WTC11 (cell line): ENCODE measurements around the gene RBMS2. TPM values are rescaled to one million over a fixed set of nuclear protein-coding genes. Genes with fewer than 3 reads are reported as not detected.
"Not testable (repeated sequence)": the region's sequence is repeated elsewhere in the genome, so short reads cannot be mapped to it uniquely, and the experiment has no call there.

Source experiments
- ATAC-seq: fragments of 200-7000 bp; cut with Tn5 transposase; 2 replicates; pipeline ENCODE4 v1.10.0; 2021; ENCODE audit warnings: mild to moderate bottlenecking, moderate library complexity
- CTCF ChIA-PET: fragments of 300-600 bp; sonication (Branson Sonifier 250); formaldehyde crosslinking; loops from one replicate; lab custom pipeline; 2021; ENCODE audit warnings: antibody characterized with exemption; lab: Charles Lee
- POLR2A ChIA-PET: fragments of 350-600 bp; sonication (Branson Sonifier 250); formaldehyde crosslinking; loops from one replicate; lab custom pipeline; 2021; ENCODE audit warnings: antibody characterized with exemption; lab: Charles Lee
- DNase-seq: peaks from one replicate; pipeline ENCODE4 v3.0.0; 2021; ENCODE audit warnings: low spot score
- H3K27ac Mint-ChIP-seq: 2 replicates; pipeline ENCODE4 v1.8.0; 2021; ENCODE audit warnings: mixed read lengths
- H3K27me3 Mint-ChIP-seq: 2 replicates; pipeline ENCODE4 v1.8.0; 2021; ENCODE audit warnings: low read depth, mild to moderate bottlenecking, moderate library complexity, mixed read lengths
- H3K36me3 Mint-ChIP-seq: 2 replicates; pipeline ENCODE4 v1.8.0; 2021; ENCODE audit warnings: mixed read lengths
- H3K4me1 Mint-ChIP-seq: 2 replicates; pipeline ENCODE4 v1.8.0; 2022; ENCODE audit warnings: mixed read lengths
- H3K4me3 Mint-ChIP-seq: 2 replicates; pipeline ENCODE4 v1.8.0; 2021; ENCODE audit warnings: mild to moderate bottlenecking, moderate library complexity, mixed read lengths
- H3K9me3 Mint-ChIP-seq: 2 replicates; pipeline ENCODE4 v1.8.0; 2021; ENCODE audit warnings: mixed read lengths
- CBFB ChIP-seq: sonication (generic); formaldehyde crosslinking; IDR thresholded peaks from 2 replicates; pipeline ENCODE4 v1.8.1; 2022; ENCODE audit warnings: mild to moderate bottlenecking, low read depth, missing genetic modification reagents
- ETV6 ChIP-seq: sonication (generic); formaldehyde crosslinking; IDR thresholded peaks from 2 replicates; pipeline ENCODE4 v1.8.1; 2022; ENCODE audit warnings: mild to moderate bottlenecking, missing genetic modification reagents
- FOXJ3 ChIP-seq: sonication (generic); formaldehyde crosslinking; IDR thresholded peaks from 2 replicates; pipeline ENCODE4 v1.9.0; 2021; ENCODE audit warnings: missing genetic modification reagents, mild to moderate bottlenecking, borderline replicate concordance
- GABPB1 ChIP-seq: sonication (generic); formaldehyde crosslinking; IDR thresholded peaks from 2 replicates; pipeline ENCODE4 v1.8.1; 2023; ENCODE audit warnings: mild to moderate bottlenecking, missing genetic modification reagents
- HMGA2 ChIP-seq: fragments of 250-450 bp; sonication (Bioruptor Pico); IDR thresholded peaks from 2 replicates; pipeline ENCODE4 v1.4.0; 2021; ENCODE audit warnings: mild to moderate bottlenecking, moderate library complexity
- MXD4 ChIP-seq: fragments of 250-450 bp; sonication (Bioruptor Pico); IDR thresholded peaks from 2 replicates; pipeline ENCODE4 v1.8.0; 2021; ENCODE audit warnings: mild to moderate bottlenecking, moderate library complexity, borderline replicate concordance
- NR1H2 ChIP-seq: sonication (generic); formaldehyde crosslinking; IDR thresholded peaks from 2 replicates; pipeline ENCODE4 v1.9.0; 2021; ENCODE audit warnings: mild to moderate bottlenecking, moderate library complexity, missing genetic modification reagents
- SMAD3 ChIP-seq: sonication (generic); formaldehyde crosslinking; IDR thresholded peaks from 2 replicates; pipeline ENCODE4 v1.8.0; 2022; ENCODE audit warnings: missing genetic modification reagents, mild to moderate bottlenecking, borderline replicate concordance
- ZNF219 ChIP-seq: sonication (generic); formaldehyde crosslinking; IDR thresholded peaks from 2 replicates; pipeline ENCODE4 v1.8.0; 2023; ENCODE audit warnings: missing genetic modification reagents, mild to moderate bottlenecking, borderline replicate concordance
- ZNF317 ChIP-seq: sonication (generic); formaldehyde crosslinking; IDR thresholded peaks from 2 replicates; pipeline ENCODE4 v1.8.1; 2023; ENCODE audit warnings: low read depth, mild to moderate bottlenecking, moderate library complexity, missing genetic modification reagents, borderline replicate concordance
- total RNA-seq: library from RNA; stranded (reverse); gene quantifications from 3 replicates; pipeline ENCODE4 v1.2.3, GENCODE V29; 2021
- TF ChIP-seq, protein P1 (sequence below): fragments of 250-450 bp; sonication (Bioruptor Pico); IDR thresholded peaks from 2 replicates; pipeline ENCODE4 v1.9.0; 2021; ENCODE audit warnings: mild to moderate bottlenecking
- TF ChIP-seq, protein P2 (sequence below): sonication (generic); formaldehyde crosslinking; IDR thresholded peaks from 2 replicates; pipeline ENCODE4 v1.8.0; 2022; ENCODE audit warnings: mild to moderate bottlenecking, missing genetic modification reagents
- TF ChIP-seq, protein P3 (sequence below): sonication (generic); formaldehyde crosslinking; IDR thresholded peaks from 2 replicates; pipeline ENCODE4 v1.8.1; 2023; ENCODE audit warnings: mild to moderate bottlenecking, missing genetic modification reagents, borderline replicate concordance
- TF ChIP-seq, protein P4 (sequence below): fragments of 250-450 bp; sonication (Bioruptor Pico); IDR thresholded peaks from 2 replicates; pipeline ENCODE4 v1.9.0; 2021; ENCODE audit warnings: mild to moderate bottlenecking
- TF ChIP-seq, protein P5 (sequence below): fragments of 250-450 bp; sonication (Bioruptor Pico); IDR thresholded peaks from 2 replicates; pipeline ENCODE4 v2.1.2; 2022; ENCODE audit warnings: mild to moderate bottlenecking, moderate library complexity
- TF ChIP-seq, protein P6 (sequence below): sonication (generic); formaldehyde crosslinking; IDR thresholded peaks from 2 replicates; pipeline ENCODE4 v1.8.0; 2022; ENCODE audit warnings: mild to moderate bottlenecking, missing genetic modification reagents
- TF ChIP-seq, protein P7 (sequence below): fragments of 250-450 bp; sonication (Bioruptor Pico); IDR thresholded peaks from 2 replicates; pipeline ENCODE4 v1.8.0; 2021; ENCODE audit warnings: mild to moderate bottlenecking
- TF ChIP-seq, protein P8 (sequence below): sonication (generic); formaldehyde crosslinking; IDR thresholded peaks from 2 replicates; pipeline ENCODE4 v1.8.1; 2023; ENCODE audit warnings: mild to moderate bottlenecking, missing genetic modification reagents

RBMS2 gene
- total RNA-seq, 1 experiment from 2014 or later, result 16.7 TPM

DNA sequence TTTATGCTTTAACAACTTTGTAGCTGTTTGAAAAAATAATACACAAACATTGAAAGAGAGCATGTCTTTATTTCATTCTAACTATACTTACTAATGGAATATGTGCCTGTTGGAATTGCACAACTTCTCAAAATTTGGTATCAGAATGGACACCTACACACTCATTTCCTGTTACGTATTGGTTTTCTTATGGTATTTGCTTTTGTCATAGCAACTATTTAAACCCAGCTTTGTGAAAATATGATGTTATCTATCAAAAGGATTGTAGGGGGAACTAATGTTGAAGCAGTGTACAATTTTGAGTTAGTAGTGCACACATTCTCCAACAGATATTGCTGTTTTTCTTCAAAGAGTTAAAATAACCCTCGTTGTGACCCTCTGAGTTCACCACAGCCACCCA lies 52.6 kb downstream of the RBMS2 start:
- H3K27ac Mint-ChIP-seq, result no peak overlapping the region
- H3K4me3 Mint-ChIP-seq, result no peak overlapping the region
- TF ChIP-seq GABPB1 (CRISPR knock-in tag) (no peak), ZNF317 (no peak), ZNF219 (CRISPR knock-in tag) (no peak), ETV6 (CRISPR knock-in tag) (no peak), SMAD3 (CRISPR knock-in tag) (no peak), NR1H2 (CRISPR knock-in tag) (no peak)
- TF ChIP-seq, protein P1, sequence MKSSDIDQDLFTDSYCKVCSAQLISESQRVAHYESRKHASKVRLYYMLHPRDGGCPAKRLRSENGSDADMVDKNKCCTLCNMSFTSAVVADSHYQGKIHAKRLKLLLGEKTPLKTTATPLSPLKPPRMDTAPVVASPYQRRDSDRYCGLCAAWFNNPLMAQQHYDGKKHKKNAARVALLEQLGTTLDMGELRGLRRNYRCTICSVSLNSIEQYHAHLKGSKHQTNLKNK (CRISPR knock-in tag), result no peak
- TF ChIP-seq, protein P2, sequence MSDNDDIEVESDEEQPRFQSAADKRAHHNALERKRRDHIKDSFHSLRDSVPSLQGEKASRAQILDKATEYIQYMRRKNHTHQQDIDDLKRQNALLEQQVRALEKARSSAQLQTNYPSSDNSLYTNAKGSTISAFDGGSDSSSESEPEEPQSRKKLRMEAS (CRISPR knock-in tag), result no peak
- TF ChIP-seq, protein P3, sequence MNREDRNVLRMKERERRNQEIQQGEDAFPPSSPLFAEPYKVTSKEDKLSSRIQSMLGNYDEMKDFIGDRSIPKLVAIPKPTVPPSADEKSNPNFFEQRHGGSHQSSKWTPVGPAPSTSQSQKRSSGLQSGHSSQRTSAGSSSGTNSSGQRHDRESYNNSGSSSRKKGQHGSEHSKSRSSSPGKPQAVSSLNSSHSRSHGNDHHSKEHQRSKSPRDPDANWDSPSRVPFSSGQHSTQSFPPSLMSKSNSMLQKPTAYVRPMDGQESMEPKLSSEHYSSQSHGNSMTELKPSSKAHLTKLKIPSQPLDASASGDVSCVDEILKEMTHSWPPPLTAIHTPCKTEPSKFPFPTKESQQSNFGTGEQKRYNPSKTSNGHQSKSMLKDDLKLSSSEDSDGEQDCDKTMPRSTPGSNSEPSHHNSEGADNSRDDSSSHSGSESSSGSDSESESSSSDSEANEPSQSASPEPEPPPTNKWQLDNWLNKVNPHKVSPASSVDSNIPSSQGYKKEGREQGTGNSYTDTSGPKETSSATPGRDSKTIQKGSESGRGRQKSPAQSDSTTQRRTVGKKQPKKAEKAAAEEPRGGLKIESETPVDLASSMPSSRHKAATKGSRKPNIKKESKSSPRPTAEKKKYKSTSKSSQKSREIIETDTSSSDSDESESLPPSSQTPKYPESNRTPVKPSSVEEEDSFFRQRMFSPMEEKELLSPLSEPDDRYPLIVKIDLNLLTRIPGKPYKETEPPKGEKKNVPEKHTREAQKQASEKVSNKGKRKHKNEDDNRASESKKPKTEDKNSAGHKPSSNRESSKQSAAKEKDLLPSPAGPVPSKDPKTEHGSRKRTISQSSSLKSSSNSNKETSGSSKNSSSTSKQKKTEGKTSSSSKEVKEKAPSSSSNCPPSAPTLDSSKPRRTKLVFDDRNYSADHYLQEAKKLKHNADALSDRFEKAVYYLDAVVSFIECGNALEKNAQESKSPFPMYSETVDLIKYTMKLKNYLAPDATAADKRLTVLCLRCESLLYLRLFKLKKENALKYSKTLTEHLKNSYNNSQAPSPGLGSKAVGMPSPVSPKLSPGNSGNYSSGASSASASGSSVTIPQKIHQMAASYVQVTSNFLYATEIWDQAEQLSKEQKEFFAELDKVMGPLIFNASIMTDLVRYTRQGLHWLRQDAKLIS (CRISPR knock-in tag), result no peak
- TF ChIP-seq, protein P4, sequence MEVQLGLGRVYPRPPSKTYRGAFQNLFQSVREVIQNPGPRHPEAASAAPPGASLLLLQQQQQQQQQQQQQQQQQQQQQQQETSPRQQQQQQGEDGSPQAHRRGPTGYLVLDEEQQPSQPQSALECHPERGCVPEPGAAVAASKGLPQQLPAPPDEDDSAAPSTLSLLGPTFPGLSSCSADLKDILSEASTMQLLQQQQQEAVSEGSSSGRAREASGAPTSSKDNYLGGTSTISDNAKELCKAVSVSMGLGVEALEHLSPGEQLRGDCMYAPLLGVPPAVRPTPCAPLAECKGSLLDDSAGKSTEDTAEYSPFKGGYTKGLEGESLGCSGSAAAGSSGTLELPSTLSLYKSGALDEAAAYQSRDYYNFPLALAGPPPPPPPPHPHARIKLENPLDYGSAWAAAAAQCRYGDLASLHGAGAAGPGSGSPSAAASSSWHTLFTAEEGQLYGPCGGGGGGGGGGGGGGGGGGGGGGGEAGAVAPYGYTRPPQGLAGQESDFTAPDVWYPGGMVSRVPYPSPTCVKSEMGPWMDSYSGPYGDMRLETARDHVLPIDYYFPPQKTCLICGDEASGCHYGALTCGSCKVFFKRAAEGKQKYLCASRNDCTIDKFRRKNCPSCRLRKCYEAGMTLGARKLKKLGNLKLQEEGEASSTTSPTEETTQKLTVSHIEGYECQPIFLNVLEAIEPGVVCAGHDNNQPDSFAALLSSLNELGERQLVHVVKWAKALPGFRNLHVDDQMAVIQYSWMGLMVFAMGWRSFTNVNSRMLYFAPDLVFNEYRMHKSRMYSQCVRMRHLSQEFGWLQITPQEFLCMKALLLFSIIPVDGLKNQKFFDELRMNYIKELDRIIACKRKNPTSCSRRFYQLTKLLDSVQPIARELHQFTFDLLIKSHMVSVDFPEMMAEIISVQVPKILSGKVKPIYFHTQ (CRISPR knock-in tag), result no peak
- TF ChIP-seq, protein P5, sequence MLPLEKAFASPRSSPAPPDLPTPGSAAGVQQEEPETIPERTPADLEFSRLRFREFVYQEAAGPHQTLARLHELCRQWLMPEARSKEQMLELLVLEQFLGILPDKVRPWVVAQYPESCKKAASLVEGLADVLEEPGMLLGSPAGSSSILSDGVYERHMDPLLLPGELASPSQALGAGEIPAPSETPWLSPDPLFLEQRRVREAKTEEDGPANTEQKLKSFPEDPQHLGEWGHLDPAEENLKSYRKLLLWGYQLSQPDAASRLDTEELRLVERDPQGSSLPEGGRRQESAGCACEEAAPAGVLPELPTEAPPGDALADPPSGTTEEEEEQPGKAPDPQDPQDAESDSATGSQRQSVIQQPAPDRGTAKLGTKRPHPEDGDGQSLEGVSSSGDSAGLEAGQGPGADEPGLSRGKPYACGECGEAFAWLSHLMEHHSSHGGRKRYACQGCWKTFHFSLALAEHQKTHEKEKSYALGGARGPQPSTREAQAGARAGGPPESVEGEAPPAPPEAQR (CRISPR knock-in tag), result no peak
- no peaks in the 10 kb centered on the region for H3K27me3 Mint-ChIP-seq
- ATAC-seq (no peak), DNase-seq (no peak)
- no peaks in the 10 kb centered on the region for H3K4me1 Mint-ChIP-seq
- H3K36me3 Mint-ChIP-seq, result no peaks in the 10 kb centered on the region
- H3K9me3 Mint-ChIP-seq, result no peaks in the 10 kb centered on the region
- ChIA-PET POLR2A (no interaction called here), CTCF (interaction anchor here (1.1 to 3.6 kb wide), 9 partner anchors 13 to 188 kb away, joined by 3 to 44 read pairs (median 4); no protein-coding TSS in a partner anchor)

DNA sequence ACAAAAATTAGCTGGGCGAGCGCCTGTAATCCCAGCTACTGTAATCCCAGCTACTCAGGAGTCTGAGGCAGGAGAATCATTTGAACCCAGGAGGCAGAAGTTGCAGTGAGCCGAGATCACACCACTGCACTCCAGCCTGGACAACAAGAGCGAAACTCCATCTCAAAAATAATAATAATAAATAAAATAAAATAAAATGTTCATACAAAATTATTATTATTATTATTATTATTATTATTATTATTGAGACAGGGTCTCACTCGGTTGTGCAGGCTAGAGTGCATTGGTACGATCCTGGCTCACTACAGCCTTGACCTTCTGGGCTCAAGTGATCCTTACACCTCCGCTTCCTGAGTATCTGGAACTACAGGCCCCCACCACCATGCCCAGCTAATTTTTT lies 55.6 kb downstream of the RBMS2 start:
- not testable (repeated sequence) for H3K36me3 Mint-ChIP-seq, DNase-seq, H3K27ac Mint-ChIP-seq, H3K27me3 Mint-ChIP-seq, H3K4me3 Mint-ChIP-seq, H3K4me1 Mint-ChIP-seq, ATAC-seq, H3K9me3 Mint-ChIP-seq
- ChIA-PET CTCF (interaction anchor here (0.7 to 1.7 kb wide), 4 partner anchors 14 to 112 kb away, joined by 3 to 6 read pairs (median 4); partner anchors contain the start of gene RBMS2), POLR2A (interaction anchor here (0.6 kb wide), 1 partner anchor 465 kb away, joined by 3 read pairs; no protein-coding TSS in a partner anchor)
- peak; percentile 95 for TF ChIP-seq HMGA2

DNA sequence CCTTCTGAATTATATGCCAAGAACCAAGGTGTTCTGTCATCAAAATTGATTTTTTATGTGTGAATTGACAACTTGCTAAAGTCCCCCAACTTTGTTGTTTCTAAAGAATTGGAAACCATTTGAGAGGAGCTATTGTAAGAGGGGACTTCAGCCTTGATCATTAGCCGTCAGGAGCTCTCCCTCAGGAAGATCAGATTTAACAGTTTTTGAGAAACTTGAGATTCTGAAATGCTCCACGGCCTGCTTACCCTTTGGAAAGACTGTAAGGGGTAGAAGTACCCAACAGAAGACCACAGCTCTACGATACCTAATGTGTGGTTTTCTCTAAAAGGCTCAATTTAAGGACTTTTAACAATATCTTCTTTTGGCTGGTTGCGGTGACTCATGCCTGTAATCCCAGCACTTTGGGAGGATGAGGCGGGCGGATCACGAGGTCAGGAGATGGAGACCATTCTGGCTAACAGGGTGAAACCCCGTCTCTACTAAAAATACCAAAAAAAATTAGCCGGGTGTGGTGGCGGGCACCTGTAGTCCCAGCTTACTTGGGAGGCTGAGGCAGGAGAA lies 57.4 kb downstream of the RBMS2 start:
- H3K27ac Mint-ChIP-seq, result no peak overlapping the region
- peaks cover 7% of the 10 kb centered on the region for H3K4me1 Mint-ChIP-seq
- CTCF ChIA-PET, result no interaction called here
- H3K36me3 Mint-ChIP-seq, result peaks cover 2% of the 10 kb centered on the region; the same call in 1 of the 2 replicates
- no peak for DNase-seq
- no peak for ATAC-seq
- no peaks in the 10 kb centered on the region for H3K9me3 Mint-ChIP-seq
- POLR2A ChIA-PET, result no interaction called here
- H3K27me3 Mint-ChIP-seq, result no peaks in the 10 kb centered on the region
- H3K4me3 Mint-ChIP-seq, result no peak overlapping the region
- TF ChIP-seq CBFB, result no peak
- TF ChIP-seq, protein P6, sequence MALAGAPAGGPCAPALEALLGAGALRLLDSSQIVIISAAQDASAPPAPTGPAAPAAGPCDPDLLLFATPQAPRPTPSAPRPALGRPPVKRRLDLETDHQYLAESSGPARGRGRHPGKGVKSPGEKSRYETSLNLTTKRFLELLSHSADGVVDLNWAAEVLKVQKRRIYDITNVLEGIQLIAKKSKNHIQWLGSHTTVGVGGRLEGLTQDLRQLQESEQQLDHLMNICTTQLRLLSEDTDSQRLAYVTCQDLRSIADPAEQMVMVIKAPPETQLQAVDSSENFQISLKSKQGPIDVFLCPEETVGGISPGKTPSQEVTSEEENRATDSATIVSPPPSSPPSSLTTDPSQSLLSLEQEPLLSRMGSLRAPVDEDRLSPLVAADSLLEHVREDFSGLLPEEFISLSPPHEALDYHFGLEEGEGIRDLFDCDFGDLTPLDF (CRISPR knock-in tag), result no peak
- no peak for TF ChIP-seq MXD4 (CRISPR knock-in tag)
- TF ChIP-seq, protein P7, sequence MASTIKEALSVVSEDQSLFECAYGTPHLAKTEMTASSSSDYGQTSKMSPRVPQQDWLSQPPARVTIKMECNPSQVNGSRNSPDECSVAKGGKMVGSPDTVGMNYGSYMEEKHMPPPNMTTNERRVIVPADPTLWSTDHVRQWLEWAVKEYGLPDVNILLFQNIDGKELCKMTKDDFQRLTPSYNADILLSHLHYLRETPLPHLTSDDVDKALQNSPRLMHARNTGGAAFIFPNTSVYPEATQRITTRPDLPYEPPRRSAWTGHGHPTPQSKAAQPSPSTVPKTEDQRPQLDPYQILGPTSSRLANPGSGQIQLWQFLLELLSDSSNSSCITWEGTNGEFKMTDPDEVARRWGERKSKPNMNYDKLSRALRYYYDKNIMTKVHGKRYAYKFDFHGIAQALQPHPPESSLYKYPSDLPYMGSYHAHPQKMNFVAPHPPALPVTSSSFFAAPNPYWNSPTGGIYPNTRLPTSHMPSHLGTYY (CRISPR knock-in tag), result no peak
- TF ChIP-seq FOXJ3 (CRISPR knock-in tag), result no peak
- TF ChIP-seq, protein P8, sequence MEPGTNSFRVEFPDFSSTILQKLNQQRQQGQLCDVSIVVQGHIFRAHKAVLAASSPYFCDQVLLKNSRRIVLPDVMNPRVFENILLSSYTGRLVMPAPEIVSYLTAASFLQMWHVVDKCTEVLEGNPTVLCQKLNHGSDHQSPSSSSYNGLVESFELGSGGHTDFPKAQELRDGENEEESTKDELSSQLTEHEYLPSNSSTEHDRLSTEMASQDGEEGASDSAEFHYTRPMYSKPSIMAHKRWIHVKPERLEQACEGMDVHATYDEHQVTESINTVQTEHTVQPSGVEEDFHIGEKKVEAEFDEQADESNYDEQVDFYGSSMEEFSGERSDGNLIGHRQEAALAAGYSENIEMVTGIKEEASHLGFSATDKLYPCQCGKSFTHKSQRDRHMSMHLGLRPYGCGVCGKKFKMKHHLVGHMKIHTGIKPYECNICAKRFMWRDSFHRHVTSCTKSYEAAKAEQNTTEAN (CRISPR knock-in tag), result no peak
